CD4-positive, alpha-beta T cell treated with Interleukin-1 beta for 1 hour (primary cell): ENCODE results near the gene OR10G3.
A peak's percentile ranks its signal among the peaks of the same experiment; 100 is the strongest.
"Not testable (repeated sequence)": the region's sequence is repeated elsewhere in the genome, so short reads cannot be mapped to it uniquely, and the experiment has no call there.

Source experiments
- DNase-seq, 2 donors: peaks; one replicate each; pipeline ENCODE4 v3.0.0-alpha.2; 2020 to 2022

The OR10G3 gene, protein sequence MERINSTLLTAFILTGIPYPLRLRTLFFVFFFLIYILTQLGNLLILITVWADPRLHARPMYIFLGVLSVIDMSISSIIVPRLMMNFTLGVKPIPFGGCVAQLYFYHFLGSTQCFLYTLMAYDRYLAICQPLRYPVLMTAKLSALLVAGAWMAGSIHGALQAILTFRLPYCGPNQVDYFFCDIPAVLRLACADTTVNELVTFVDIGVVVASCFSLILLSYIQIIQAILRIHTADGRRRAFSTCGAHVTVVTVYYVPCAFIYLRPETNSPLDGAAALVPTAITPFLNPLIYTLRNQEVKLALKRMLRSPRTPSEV

GRCh38 chr14:21579976-21580375 lies at the start of gene OR10G3:
OR10G3 (minus strand) TSS chr14:21580076; CDS start chr14:21570744, 9,332 bp downstream.
- no peak for DNase-seq

GRCh38 chr14:21626491-21627230 lies 46.8 kb upstream of the OR10G3 start:
- DNase-seq, result no peak

DNA sequence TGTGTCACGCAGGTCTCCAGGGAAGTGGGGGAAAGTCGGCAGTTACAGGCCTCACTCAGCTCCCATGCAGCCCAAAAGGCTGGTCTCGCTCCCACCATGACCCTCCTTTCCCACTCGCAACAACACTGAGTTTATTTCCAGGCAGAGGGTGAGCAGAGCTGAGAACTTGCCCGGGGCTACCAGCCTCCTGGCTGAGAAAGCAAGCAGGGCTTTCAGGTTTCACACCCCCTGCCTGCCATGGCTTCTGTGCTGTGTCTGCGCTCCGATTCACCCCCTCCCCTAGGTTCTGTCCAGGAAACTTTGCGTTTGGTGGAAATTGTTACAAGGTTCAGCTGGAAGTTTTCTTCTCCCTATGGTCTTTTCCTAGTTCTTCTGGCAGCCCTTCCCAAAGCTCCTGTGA lies 37.7 kb upstream of the OR10G3 start:
- DNase-seq, result no peak

DNA sequence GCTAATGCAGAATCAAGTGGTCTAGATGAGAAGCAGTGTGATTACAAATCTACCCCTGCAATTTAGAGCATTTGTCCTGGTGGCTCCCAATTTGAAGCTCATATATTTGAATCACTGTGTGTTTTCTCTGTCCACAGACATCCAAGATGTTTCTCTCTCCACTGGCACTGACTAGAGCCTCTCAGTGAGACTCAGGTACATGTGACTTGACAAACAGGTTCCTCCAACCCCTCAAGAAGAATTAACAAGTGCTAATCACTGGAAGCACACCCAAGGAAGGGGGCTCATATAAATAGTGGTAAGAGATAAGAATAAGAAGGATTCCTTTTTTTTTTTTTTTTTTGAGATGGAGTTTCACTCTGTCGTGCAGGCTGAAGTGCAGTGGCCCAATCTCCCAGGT lies 34.4 kb upstream of the OR10G3 start:
- DNase-seq, result no peak

GRCh38 chr14:21612324-21612723 lies 32.4 kb upstream of the OR10G3 start:
- no peak for DNase-seq

GRCh38 chr14:21602181-21602580 lies 22.3 kb upstream of the OR10G3 start:
- not testable (repeated sequence) for DNase-seq

- no peak for DNase-seq
Measured at GRCh38 chr14:21589317-21589716, 9.4 kb upstream of the OR10G3 start.

DNA sequence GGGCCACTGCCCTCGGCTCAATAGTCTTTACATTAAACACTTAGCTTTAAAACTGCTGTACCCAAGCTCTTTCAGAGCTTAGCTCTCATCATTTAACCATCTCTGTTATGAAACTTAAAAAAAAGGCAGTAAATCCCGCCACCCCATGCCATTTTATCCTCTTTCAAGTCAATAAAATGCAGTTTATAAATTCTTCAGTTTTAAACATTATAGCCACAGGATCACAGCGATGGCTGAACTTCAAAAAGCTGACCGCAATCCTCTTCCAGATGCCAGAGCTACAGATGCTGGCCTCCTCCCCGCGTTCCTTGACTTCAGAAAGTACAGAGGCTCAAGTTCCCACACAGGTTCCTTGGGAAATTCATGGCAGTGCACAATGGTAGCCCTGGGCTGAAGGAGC lies 4.2 kb downstream of the OR10G3 start:
- no peak for DNase-seq

- no peak for DNase-seq
Measured at GRCh38 chr14:21572604-21573003, 7.3 kb downstream of the OR10G3 start.

- DNase-seq, result no peak
Measured at GRCh38 chr14:21558703-21559170, 21.1 kb downstream of the OR10G3 start.

GRCh38 chr14:21557084-21557901 lies 22.6 kb downstream of the OR10G3 start:
- peak; percentile 63 to 85 for DNase-seq

GRCh38 chr14:21556378-21557083 lies 23.3 kb downstream of the OR10G3 start:
- no peak for DNase-seq

DNA sequence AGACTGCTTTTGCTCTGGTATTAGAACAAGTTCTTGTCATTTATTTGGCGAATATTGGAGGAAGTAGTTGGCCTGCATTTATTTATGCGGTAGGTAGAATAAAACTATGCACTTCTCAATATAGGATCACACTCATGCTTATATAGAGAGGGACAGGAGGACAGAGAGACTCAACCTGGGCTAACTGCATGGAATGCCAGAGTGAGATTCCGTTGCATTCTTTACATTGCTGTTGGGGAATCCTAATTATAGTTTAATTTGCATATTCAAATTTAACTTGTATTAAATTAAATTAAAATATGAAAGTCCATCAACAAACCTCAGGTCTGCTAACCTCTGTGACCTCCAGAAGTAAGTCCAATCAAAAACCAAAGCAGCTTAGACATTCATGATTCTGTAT lies 26.6 kb downstream of the OR10G3 start:
- DNase-seq, result no peak

DNA sequence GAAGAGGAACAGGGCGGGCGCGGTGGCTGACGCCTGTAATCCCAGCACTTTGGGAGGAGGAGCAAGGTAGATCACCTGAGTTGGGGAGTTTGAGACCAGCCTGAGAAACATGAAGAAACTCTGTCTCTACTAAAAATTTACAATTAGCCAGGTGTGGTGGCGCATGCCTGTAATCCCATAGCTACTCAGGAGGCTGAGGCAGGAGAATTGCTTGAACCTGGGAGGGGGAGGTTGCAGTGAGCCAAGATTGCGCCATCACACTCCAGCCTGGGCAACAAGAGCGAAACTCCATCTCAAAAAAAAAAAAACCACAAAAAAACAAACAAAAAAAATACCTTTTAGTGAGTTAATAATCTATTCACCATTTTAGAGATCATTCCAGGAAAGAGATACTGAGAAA lies 35.3 kb downstream of the OR10G3 start:
- not testable (repeated sequence) for DNase-seq

DNA sequence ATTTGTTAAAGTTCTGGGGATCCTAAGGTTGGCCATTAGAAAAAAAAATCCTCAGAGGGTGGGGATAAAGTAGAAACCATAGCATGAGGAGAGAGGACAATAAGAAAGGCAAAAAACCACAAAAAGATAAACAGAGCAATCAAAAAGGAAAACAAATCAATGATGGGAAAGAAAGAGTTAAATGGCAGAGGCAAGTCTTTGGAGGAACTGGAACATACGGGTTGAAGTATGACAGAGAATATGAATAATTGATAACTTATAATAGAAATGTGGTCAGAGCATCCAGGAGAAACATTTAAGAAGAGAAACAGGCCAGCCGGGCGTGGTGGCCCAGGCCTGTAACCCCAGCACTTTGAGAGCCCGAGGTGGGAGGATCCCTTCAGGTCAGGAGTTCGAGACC lies 35.9 kb downstream of the OR10G3 start:
- no peak for DNase-seq

GRCh38 chr14:21543521-21543960 lies 36.3 kb downstream of the OR10G3 start:
- DNase-seq, result no peak

DNA sequence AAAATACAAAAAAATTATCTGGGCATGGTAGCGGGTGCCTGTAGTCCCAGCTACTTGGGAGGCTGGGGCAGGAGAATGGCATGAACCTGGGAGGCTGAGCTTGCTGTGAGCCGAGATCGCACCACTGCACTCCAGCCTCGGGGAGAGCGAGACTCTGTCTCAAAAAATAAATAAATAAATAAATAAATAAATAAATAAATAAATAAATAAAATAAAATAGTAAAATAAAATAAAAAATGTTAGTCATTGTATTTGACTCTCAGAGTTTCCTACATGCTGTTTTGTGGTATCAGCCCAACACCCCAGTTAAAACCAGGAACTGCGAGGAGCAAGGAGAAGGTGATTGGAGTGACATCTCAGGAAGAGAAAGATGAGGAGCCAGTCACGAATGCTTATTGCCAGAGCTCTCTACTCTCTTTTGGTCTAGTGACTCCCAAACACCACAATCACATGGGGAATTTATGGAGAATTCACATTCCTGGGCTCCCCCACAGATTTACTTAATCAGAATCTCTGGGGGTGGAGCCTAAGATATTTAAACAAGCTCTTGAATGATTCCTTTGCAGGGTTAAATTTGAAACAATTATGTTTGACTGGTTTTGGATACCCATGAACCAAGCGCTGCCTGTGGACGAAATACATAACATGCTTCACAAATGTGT lies 38.3 kb downstream of the OR10G3 start:
- DNase-seq, result no peak

- DNase-seq, result no peak
Measured at GRCh38 chr14:21539189-21539940, 40.5 kb downstream of the OR10G3 start.

DNA sequence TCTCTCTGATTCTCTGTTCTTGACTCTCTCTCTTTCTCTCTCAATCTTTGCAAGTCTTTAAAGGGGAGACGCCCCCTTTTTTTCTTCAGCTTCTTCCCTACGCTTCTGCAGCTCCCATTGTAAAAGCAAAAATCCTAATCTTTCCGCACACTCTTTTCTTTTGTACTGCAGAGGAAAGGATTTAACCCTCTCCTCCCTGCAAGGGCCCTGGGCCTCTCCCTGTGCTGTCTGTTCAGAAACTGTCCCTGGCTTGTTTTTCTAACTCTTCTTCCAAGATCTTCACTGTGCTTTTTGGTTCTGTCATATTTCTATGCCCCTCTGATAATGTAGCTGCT lies 42.8 kb downstream of the OR10G3 start:
- DNase-seq, result no peak

GRCh38 chr14:21536418-21537089 lies 43.3 kb downstream of the OR10G3 start:
- DNase-seq, result no peak
